GM21381 (cell line): ENCODE results near the gene SLX4IP.
A peak's percentile ranks its signal among the peaks of the same experiment; 100 is the strongest.

ENCODE experiments used
- ATAC-seq: cut with Tn5 transposase; IDR thresholded peaks from one replicate; pipeline ENCODE4 v1.9.1; 2021; ENCODE audit warnings: mild to moderate bottlenecking, moderate library complexity; ENCODE audit not compliant: unreplicated experiment

Gene SLX4IP

DNA sequence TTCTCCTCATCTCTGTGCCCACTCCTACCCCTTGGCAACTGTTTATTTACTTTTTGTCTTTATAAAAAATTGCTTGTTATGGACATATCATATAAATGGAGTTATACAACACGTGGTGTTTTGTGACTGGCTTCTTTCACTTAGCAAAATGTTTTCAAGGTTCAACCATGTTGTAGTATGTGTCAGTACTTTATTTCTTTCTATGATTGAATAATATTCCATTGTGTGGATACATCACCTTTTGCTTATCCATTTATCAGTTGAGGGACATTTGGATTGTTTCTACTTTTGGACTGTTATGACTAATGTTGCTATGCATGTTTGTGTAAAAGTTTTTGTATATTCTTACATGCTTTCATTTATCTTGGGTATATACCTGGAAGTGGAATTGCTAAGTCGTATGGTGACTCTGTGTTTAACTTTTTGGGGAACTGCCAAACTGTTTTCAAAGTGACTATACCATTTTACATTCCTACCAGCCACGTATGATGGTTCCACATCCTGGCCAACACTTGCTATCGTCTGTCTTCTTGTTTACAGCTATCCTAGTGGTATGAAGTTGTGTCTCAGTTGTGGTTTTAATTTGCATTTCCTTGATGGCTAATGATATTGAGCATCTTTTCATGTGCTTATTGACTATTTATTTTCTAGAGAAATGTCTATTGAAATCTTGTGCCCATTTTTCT lies 84.4 kb downstream of the SLX4IP start:
- peak; percentile 51 for ATAC-seq

DNA sequence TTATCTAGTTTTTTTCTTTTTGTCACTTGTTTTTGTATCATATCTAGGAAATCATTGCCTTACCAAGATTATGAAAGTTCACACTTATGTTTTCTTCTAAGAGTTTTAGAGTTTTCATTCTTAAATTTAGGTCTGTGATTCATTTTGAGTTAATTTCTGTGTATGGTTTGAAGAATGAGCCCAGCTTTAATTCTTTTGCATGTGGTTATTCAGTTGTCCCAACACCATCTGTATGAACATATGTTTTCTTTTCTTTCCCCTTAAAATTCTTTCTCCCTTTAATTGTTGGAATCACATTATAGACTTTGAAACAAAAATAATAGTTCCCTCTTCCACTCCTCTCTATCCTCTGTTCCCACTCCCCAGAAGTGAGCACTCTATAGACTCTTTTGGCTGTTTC lies 85.4 kb downstream of the SLX4IP start:
- ATAC-seq: no peak

DNA sequence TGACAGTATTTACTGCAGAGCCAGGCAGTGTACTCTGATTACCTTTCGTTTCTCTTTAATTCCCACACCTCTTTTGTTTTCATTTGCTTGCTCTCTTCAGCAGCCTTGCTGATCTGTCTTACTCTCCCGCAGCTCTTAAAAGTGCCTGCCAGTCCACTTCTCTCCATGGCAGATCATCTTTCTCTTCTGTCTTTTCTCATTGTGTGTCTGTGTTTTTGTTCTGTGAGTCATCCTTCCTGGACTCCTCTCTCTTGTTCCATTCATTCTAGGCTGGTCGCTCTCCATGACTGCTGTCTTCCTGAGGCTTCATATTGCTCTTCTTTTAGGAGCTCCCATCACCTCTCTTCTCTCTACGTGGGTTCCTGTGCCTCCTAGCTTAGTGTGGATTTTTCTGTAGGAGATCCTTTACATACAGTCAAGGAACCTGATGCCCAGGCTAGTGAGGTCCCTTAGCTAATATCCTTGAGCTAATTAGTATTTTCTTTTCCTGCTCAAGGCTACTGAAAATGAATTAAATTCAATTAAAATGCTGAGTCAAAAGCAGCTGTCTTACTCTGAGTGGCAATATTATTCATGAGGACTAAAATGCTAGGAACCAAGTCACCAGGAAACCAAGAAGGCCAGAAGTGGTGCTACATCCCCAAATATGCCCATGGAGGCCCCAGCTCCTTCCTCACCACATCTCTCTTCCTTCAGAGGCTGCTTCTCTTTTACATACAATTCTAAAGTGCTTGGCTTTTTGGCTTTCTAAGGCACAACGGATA lies 86.1 kb downstream of the SLX4IP start:
- no peak for ATAC-seq

DNA sequence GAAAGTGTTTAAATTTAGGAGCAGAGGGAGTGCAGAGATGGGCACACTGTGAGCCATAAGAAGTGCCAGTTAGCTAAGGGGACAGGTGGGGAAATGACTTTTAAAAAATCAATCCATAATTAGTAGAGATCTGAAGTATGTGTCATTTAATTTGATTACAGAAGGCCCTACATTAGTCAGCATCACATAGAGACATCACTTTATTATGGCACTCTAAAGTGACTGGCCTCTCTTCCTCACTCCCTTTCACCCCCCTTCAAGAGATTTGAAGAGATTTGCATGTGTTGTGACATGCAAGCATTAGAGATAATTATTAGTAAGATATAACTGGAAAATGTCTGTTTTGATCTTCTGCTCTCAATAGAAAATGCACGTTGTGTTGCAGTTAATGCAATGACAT lies 86.7 kb downstream of the SLX4IP start:
- ATAC-seq: no peak

DNA sequence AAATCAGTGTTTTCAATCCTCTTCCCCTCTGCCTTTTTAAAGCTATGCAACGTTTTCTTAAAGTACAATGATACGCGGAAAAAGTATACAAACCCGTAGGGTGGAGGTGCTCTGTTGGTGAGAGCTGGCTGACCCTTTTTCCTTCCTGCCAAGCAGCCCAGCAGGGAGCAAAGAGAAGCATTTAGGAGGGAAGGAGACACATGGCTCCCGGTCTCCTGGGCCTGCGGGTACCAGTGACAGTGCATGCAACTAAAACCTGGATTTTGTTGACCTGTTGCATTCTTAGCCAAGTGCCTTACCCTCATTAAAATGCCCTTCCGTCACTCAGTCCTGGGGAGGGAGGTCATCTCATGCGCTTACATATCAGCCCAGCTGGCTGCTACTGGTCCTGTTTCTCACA lies 87.2 kb downstream of the SLX4IP start:
- no peak for ATAC-seq

DNA sequence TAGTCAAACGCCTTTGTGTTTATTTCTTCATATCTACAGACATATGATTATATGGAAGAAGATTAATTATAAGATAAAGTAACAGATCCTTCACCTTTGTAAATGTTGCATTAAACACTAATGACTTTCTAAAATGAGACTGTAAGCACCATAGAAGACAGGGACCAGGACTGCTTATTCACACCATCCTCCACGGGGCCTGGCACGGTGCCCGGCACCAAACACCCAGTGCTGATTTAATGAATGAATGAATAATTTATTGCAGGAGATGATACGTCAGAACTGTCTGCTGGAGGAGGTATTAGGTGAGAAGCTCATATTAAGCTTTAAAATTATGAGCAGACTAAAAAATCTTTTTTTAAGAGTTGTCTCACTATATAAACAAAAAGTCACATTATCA lies 88.3 kb downstream of the SLX4IP start:
- no peak for ATAC-seq

DNA sequence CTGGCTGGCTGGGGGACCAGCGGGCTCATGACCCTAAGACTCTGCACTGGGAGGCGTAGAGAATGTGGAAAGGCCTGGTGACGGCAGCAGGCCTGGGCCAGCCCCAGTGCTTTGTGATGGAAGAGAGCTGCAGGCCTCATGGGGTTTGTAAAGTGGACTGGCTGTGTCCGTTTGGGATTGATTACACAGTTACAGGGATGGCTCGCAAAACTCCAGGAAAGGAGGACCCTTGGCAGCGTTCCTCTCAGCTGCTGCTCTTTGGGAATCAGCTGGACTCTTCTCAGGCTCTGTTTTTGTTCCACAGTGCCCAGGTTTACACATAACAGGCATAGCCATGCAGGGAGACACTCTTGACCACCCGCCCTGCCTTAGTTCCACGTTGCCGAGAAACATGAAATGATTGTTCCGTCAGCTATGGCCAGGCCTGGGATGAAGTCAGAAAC lies 89.0 kb downstream of the SLX4IP start:
- ATAC-seq: no peak

DNA sequence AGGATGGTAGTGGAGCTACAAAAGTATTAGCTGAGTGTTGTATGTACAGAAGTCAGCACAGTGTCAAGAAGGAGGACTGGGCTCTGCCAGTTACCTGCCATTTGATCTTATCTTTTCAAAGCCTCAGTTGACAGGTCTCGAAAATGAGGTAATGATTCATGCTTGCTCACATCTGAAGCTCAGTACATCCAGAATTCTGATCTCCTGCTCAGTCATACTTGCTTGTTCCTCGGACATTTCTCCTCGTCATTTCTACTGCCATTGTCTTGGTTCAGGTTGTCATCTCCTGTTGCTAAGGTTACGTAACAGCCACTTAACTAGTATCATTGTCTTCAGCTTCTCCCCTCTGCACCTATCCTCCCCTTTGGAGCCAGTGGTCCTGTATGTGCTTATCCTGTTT lies 89.5 kb downstream of the SLX4IP start:
- no peak for ATAC-seq

DNA sequence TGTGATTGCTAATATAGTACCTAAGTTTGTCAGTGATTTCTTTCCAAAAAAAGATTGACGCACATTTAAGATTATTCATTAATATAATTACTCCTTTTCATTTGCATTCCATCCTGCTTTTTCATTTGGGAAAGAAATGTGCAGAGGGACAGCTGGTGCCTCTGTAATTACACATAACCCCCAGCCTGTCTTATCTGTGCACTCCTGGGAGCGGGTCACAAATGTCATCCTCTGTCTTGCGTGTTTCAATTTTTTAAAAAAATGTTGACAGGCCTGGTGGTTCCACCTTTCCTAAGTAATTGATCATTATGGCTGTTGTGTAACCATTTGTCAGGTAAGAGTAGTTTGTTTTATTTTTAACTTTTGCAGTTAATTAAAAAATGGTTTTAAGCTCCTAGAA lies 92.7 kb downstream of the SLX4IP start:
- ATAC-seq: no peak

DNA sequence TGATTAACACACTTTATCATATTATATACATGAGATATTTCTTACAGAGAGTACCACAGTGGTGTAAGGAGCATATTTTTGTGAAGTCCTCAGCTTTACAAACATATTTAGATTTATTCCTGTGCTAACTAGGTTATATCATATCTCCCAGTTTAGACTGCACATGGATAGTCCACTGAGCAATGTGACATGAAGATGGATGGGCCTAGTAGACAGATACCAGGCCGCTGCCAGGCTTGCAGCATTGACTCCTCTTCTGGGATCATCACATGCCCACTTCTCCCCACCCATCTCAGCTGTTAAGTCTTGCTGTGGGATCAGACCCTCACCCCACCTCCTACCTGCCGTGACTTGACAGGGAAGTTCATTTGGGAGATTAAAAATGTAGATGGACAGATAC lies 95.8 kb downstream of the SLX4IP start:
- no peak for ATAC-seq

DNA sequence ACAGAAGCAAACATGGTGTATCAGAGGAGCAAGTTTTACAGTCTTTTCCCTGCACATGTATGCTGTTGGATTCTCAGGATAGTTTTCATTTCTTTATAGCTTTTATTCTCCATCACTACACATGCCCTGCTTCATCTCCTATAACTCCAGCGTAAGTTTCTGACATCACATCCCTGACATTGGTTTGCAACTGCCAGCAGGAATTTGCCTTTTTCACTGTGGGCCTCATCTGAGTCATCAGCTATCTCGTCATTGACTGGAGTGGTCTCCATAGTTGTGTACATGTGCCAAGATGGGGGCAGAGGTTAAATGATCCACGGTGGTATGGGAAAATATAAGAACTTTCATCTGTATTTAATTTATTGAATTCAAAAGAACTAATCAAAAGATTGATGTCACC lies 96.7 kb downstream of the SLX4IP start:
- ATAC-seq: no peak

DNA sequence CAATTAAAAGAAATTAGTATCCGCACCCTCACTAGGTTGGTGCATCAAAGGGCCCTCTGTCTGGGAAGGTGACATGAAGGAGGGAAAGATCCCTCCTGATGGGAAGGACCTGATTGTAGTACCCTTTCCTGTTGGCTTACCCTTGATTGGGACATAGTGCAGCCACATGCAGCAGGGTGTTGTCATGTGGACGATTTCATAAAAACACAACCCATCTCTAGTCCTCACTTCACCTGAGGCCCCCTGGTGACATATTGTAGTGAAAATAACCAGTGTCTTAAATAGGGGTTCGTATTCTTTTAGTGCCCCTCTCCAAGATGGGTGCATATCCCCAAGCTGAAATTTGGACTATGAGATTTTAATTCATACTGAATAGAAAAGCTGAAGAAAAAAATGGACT lies 97.3 kb downstream of the SLX4IP start:
- ATAC-seq: no peak

DNA sequence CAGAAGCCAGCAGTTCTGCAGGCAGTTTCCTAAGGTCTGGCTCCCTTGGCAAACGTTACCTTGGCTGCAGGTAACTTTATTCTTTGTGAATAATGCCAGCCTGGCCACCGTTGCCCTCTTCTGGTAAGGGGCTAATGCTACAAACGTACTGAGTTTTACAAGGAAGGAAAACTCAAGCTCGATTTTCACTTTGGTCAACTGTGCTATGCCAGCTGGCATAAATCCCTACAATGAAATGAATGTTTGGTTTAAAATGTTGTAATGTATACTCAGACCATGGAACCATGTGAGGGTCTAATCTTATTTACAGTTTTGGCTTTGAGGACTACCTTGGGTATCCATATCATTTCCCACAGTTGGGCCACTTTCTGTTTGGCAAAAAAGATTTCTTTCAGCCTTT lies 101.4 kb downstream of the SLX4IP start:
- ATAC-seq: no peak

DNA sequence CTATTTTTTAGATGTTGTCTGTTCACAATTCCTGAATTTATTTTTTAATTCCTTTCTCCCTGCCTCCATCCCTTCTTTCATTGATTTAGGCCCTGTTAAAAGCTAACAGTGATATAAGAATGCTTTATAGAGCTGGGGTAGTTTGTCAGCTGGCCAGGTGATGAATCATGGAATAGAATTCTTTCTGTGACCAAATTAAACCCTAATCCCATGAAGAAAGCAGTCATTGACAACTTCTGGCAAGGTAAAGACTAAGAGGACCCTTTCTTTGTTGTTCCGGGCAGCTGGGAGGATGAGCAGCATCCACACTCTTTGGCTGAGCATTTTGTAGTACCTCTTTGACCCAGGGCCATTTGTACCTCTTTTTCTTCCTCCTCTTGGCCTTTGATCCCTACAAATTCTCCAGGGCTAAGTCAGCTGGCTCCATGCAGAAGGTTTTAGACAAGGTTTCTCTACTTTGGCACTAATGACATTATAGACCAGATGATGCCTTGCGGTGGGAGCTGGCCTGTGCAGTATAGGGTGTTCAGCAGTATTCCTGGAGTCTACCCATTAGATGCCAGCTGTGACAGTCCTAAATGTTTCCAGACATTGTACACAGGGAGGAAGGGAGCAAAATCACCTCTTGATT lies 102.9 kb downstream of the SLX4IP start:
- no peak for ATAC-seq

DNA sequence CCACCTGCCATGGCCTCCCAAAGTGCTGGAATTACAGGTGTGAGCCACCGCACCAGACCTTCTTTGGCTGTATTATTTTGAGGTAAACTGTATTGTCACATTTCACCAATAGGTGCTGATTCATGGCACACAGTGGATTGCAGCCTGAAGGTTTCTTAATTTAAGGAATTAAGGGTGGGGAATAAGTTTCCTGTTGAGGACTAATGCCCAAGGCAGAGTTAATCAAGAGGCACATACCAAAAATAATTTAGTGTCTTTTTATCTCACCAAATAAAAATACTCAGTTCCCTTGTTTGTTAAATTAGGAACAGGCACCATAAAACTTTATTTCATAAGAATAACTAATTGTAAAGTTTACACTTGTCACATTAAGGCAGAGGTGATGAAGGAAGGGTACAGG lies 103.7 kb downstream of the SLX4IP start:
- ATAC-seq: no peak

DNA sequence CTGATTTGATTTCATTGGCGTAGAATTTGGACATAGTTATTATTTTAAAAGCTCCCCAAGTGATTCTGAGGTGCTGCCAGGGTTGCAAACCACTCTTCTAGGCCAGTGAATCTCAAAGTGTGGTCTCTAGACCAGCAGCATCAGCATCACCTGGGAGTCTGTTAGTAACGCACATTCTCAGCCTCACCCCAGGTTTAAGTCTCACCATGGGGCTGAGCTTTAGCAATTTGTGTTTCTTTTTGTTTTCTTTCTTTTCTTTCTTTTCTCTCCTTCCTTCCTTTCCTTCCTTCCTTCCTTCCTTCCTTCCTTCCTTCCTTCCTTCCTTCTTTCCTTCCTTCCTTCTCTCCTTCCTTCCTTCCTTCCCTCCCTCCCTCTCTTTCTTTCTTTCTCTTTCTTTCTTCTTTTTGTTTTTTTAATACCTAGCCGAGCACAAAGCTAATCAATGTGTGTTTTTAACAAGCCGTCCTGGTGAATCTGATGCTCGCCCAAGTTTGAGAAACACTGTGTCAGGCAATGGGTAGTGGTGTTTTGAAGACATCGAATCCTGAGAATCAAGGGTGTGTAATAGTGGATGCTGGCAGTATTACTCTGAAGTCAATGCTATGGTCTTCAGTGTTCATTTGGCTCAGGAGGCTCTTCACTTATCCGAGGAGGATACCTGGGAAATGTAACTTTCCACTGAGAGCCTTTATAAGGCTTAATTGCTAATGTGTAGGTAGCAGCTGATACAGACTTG lies 104.9 kb downstream of the SLX4IP start:
- no peak for ATAC-seq

DNA sequence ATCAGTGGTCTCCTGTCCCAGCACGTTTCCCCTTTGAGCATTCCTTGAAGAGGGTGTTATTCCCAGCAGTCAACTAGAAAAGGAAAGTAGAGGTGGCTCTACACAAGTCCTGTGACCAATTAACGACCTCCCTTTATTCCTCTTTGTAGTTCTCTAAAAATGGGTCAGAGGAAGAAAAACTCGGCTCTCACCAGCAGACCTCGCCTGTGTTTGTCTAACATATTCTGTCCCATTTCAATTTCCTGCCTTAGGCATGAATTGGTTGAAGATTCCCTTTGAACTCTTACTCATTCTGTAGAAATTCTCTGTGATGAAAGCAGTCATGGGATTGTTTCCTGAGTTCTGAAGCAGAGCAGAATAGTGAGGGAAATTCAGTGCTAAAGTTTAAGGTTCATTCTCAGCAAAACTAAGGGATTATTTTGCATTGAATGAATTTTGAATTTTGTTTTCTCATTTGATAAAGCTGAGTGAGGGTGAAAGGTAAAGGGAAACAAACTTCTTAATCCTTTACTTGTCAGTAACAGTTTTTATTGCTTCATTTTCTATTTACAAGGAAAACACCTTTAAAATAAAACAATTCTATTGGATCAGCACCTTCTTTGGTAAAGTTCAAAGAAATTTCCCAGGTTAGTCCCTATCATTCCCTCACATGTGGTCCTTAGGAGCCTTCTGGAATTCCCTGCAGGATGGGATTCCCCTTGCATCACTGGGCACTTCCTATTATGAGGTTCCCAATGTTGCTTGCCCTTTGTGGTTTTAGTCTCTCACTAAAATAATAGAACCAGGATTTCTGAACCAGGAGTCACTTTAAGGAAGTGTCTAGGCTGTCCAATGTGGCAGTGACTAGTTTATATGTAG lies 105.8 kb downstream of the SLX4IP start:
- no peak for ATAC-seq

DNA sequence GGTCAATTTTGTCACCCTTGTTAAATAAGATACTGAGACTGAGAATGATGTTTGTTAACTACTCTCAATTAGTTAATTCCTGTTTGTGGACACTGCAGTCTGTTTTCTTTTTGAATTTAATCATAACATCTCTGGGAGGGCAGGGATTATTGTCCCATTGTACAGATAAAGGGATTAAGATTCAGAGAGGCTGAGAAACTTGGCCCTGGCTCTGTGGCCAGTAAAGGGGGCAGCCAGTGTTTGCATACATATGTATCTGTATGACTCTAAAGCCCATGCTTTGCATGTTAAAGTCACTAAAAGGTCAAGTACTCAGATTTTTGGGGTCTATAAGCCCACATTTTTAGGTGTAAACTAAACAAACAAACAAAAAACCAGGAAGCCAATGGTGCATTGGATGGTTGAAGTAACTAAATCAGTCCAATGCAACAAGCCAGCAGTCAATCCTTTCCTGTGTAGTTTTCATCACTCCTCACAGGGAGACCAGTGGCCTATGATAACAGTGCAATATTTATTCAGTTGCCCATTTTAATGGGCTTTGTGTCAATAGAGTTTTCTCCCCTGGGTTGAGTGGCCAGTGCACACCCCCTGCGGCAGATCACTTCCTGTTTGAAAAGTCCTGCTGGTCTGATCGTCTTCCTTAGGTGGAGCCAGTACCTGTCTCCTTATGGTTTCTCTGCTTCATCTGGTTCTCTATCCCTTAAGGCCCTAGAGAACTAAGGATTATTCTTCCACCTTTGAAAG lies 106.7 kb downstream of the SLX4IP start:
- no peak for ATAC-seq

DNA sequence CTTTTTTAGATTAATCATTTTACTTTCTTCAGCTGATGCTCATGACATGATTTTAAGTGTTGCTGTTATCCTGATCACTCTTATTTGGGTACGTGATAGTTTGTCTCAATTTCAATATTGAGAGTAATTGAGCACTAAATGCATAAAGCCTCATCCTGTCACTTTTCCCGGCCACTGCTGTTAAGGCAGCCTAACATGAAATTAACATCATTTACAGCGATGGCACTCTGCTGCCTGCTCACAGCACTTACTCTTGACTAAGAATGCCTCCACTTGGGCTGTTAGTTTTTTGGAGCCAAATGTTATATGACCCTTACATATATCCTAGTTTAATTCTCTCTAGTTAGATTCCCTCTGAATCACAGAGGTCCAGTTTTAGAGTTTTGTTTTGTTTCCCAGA lies 107.3 kb downstream of the SLX4IP start:
- ATAC-seq: no peak

DNA sequence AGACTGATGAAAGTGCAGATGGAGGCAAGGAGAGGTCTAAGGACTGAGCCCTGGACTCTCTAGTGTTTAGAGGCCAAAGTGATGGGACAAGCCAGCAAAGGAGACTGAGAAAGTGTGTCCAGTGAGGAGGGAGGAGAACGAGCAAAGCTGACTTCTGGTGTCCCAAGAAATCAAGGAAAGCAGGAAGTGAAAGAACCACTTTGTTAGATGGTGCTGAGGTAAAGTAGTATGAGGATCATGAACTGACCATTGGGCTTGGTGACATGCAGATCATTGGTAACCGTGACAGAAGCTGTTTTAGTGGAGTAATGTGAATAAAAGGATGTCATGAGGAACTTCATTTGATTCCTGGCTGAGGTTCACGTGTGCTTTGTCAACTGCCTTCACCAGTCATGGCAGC lies 108.4 kb downstream of the SLX4IP start:
- ATAC-seq: no peak
